Astrocyte (in vitro differentiated cells and primary cell): ENCODE results near the gene SRBD1.
A peak's percentile ranks its signal among the peaks of the same experiment; 100 is the strongest.

ENCODE experiments used
- CTCF ChIP-seq: IDR thresholded peaks from 2 replicates; pipeline ENCODE4 v1.5.1; 2011; ENCODE audit warnings: low read depth, mild to moderate bottlenecking, inconsistent platforms, low read length, moderate library complexity; ENCODE audit not compliant: insufficient read depth
- EZH2 ChIP-seq: IDR thresholded peaks from 2 replicates; pipeline ENCODE4 v1.6.1; 2012; ENCODE audit warnings: mild to moderate bottlenecking, low read length, inconsistent platforms; ENCODE audit not compliant: insufficient read depth

DNA sequence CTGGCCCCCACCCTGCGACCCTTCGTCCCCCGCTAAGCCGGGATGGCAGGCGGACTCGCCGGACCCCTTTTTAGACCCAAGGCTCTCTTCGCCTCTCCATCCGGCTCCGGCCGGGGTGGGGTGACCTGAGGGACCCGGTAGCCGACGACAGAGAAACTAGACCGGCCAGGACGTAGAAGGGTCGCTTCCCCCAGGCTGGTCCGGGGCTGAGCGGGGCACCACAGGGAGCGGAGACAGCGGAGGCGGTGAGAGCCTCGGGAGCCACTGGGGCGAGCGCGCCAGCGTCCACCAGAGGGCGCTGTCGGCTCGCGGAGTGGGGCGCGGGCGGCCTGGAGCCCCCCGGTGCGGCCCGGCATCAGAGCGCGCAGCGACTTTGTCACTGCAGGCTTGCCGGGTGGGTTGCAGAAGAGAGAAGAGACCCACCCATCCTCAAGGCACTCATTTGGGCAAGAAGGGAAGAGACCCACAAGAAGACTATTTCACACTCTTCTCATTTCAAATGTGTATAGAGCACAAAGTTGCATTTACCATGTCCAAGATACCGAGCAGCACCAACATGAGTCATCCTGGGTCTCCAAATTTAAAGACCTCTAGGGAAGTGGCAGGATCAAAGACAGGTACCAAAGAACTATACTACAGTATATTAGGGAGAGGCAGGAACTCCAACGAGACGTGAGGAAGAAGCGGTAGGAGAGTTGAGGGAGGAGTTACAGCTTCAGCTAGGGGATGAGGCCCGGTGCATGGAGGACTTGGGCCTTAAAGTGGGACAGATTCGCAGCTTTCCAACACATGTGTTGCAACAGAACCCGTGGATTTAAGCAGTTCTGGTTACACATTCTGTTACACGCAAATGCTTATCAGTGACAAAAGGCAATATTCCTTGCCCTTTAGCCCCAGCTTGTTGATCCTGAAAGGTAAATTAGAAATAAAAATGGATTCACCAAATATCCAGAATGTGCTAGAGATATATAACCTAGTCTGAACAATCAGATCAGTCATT lies 32.8 kb upstream of the SRBD1 start:
- no peak for TF ChIP-seq EZH2
- TF ChIP-seq CTCF = peak; percentile 53
